ENCODE results near the gene EIF2B2. TPM values are rescaled to one million over a fixed set of nuclear protein-coding genes. Genes with fewer than 3 reads are reported as not detected.

EIF2B2 gene
- total RNA-seq, 6 donors from 2014 or later, result 22.2 to 40.7 (median 32.5) TPM

DNA sequence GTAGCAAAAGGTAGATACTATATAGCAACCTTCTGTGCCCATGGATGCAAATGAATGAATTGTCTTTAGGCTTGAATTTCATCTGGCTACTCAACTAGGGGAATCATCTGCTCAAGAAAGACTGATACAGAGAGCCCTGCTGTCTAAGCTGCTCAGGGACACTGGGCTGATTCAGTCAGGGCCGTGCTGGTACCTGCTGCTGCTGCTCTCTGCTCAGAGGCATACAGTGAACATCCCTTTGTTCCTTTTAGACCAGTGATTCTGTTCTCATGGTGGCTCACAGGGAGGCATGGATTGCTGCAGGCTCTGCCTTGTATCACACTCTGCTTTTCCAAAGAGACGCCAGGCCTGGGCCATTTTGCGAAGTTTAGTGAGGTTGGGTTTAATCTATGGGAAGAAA lies 14.1 kb downstream of the EIF2B2 start:
- TF ChIP-seq EP300 (IDR thresholded peaks at IDR 0.05) (no peak), POLR2AphosphoS5 (IDR thresholded peaks at IDR 0.05) (no peak), POLR2A (IDR thresholded peaks at IDR 0.05) (no peak)
- TF ChIP-seq, protein P1, sequence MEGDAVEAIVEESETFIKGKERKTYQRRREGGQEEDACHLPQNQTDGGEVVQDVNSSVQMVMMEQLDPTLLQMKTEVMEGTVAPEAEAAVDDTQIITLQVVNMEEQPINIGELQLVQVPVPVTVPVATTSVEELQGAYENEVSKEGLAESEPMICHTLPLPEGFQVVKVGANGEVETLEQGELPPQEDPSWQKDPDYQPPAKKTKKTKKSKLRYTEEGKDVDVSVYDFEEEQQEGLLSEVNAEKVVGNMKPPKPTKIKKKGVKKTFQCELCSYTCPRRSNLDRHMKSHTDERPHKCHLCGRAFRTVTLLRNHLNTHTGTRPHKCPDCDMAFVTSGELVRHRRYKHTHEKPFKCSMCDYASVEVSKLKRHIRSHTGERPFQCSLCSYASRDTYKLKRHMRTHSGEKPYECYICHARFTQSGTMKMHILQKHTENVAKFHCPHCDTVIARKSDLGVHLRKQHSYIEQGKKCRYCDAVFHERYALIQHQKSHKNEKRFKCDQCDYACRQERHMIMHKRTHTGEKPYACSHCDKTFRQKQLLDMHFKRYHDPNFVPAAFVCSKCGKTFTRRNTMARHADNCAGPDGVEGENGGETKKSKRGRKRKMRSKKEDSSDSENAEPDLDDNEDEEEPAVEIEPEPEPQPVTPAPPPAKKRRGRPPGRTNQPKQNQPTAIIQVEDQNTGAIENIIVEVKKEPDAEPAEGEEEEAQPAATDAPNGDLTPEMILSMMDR (IDR thresholded peaks at IDR 0.05), result no peak
- peaks cover 43 to 94% (median 58%) of the 10 kb centered on the region in 4 donors for H3K36me3 ChIP-seq
- H3K27me3 ChIP-seq, result no peaks in the 10 kb centered on the region
- H3K4me3 ChIP-seq, result no peak overlapping the region
- ATAC-seq (ENCODE audit: low FRiP score in 2 of 2) (no peak), DNase-seq (no peak)
- H3K9me3 ChIP-seq, result no peaks in the 10 kb centered on the region
- H3K4me1 ChIP-seq, result no peaks in the 10 kb centered on the region
- no peak overlapping the region for H3K27ac ChIP-seq
- 93 to 95% methylated on average over 3 of the region's 3 CpGs for WGBS, 2 donors

- Histone ChIP-seq H3K9me3 (no peaks in the 10 kb centered on the region), H3K27ac (no peak overlapping the region), H3K27me3 (no peaks in the 10 kb centered on the region), H3K4me3 (no peak overlapping the region), H3K36me3 (peaks cover 43 to 94% (median 59%) of the 10 kb centered on the region in 4 donors), H3K4me1 (peaks cover 0 to 3% (median 0%) of the 10 kb centered on the region in 4 donors)
- DNase-seq (no peak), ATAC-seq (ENCODE audit: low FRiP score in 2 of 2) (no peak)
- 90% methylated on average over 3 of the region's 3 CpGs for WGBS, 2 donors
- no peak for TF ChIP-seq POLR2A (IDR thresholded peaks at IDR 0.05)
- TF ChIP-seq, protein P1 (IDR thresholded peaks at IDR 0.05), result no peak
- no peak for TF ChIP-seq EP300 (IDR thresholded peaks at IDR 0.05)
- TF ChIP-seq POLR2AphosphoS5 (IDR thresholded peaks at IDR 0.05), result no peak
Measured at GRCh38 chr14:75018694-75019093, 16.0 kb downstream of the EIF2B2 start.

DNA sequence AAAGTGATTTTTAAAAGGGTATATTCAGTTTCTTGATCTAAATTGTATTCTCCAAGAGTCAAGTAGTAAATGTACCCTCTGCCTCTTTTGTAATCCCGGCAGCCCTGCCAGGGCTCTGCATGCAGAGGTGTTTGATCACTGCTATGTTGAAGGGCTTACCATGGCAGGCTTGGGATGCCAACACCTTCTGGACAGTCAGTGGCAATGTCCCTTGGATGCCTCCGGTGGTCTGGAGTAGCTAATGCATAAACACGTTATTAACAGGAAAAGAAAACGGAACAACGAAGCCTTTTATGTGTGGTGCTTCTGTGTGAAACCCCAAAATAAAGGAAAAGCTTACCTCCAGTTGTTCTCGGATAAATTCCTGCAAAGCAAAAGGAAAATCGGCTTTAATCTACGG lies 19.9 kb downstream of the EIF2B2 start:
- peak in 1 of 2 donors; percentile 21 for DNase-seq
- TF ChIP-seq EP300 (IDR thresholded peaks at IDR 0.05), result no peak
- TF ChIP-seq, protein P1 (IDR thresholded peaks at IDR 0.05), result peak in 2 of 6 experiments; percentile 12 to 35
- H3K4me1 ChIP-seq, result peaks cover 0 to 17% (median 10%) of the 10 kb centered on the region in 4 donors
- H3K36me3 ChIP-seq, result peaks cover 23 to 79% (median 34%) of the 10 kb centered on the region in 4 donors
- H3K27ac ChIP-seq, result no peak overlapping the region
- no peaks in the 10 kb centered on the region for H3K9me3 ChIP-seq
- no peak for ATAC-seq (ENCODE audit: low FRiP score in 2 of 2)
- no peak overlapping the region for H3K4me3 ChIP-seq
- 72 to 77% methylated on average over 8 of the region's 8 CpGs for WGBS, 2 donors
- no peaks in the 10 kb centered on the region for H3K27me3 ChIP-seq

GRCh38 chr14:75023108-75023507 lies 20.4 kb downstream of the EIF2B2 start:
- no peak overlapping the region for H3K4me3 ChIP-seq
- no peak for ATAC-seq (ENCODE audit: low FRiP score in 2 of 2)
- WGBS, 2 donors, result 88 to 90% methylated on average over 1 of the region's 1 CpG
- no peak overlapping the region for H3K27ac ChIP-seq
- peaks cover 19 to 77% (median 31%) of the 10 kb centered on the region in 4 donors for H3K36me3 ChIP-seq
- H3K4me1 ChIP-seq, result peaks cover 0 to 17% (median 10%) of the 10 kb centered on the region in 4 donors
- H3K9me3 ChIP-seq, result no peaks in the 10 kb centered on the region
- no peak for TF ChIP-seq EP300 (IDR thresholded peaks at IDR 0.05)
- TF ChIP-seq, protein P1 (IDR thresholded peaks at IDR 0.05), result no peak
- no peak for TF ChIP-seq POLR2AphosphoS5 (IDR thresholded peaks at IDR 0.05)
- TF ChIP-seq POLR2A (IDR thresholded peaks at IDR 0.05), result no peak
- no peak for DNase-seq
- no peaks in the 10 kb centered on the region for H3K27me3 ChIP-seq

DNA sequence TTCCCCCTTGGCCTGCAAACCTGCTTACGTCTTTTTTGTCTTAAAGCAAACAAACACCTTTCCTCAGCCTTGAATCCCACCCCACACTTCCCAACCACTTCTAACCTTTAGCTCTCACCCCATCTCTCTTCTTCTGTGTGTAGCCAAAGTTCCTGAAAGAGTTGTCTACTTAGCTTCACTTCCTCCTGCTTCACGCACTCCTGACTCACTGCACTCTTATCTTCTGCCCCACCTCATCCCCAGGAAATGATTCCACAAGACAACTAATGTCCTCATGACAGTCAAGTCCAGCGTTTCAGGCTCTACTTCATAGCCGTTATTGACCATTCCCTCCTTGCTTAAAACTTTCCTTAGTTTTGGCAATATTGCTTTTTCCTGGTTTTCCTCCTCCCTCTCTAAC lies 22.4 kb downstream of the EIF2B2 start:
- ATAC-seq (ENCODE audit: low FRiP score in 2 of 2) (peak in 1 of 2 donors; percentile 50), DNase-seq (peak in 1 of 2 donors; percentile 40)
- H3K27ac ChIP-seq, result peak overlapping the region; percentile 9 to 81 (median 60)
- WGBS, 2 donors, result 50 to 59% methylated on average over 4 of the region's 4 CpGs
- no peak overlapping the region for H3K4me3 ChIP-seq
- no peaks in the 10 kb centered on the region for H3K9me3 ChIP-seq
- no peaks in the 10 kb centered on the region for H3K27me3 ChIP-seq
- TF ChIP-seq, protein P1 (IDR thresholded peaks at IDR 0.05), result no peak
- TF ChIP-seq POLR2AphosphoS5 (IDR thresholded peaks at IDR 0.05) (peak; percentile 36 to 61), EP300 (IDR thresholded peaks at IDR 0.05) (peak in 2 of 4 donors; percentile 17 to 79)
- peaks cover 12 to 75% (median 26%) of the 10 kb centered on the region in 4 donors for H3K36me3 ChIP-seq
- H3K4me1 ChIP-seq, result peaks cover 0 to 17% (median 10%) of the 10 kb centered on the region in 4 donors
